HG03108 (cell line): ENCODE results near the gene SORCS2.

Experiments
- ATAC-seq: cut with Tn5 transposase; IDR thresholded peaks from one replicate; pipeline ENCODE4 v1.9.1; 2021; ENCODE audit warnings: moderate library complexity; ENCODE audit not compliant: unreplicated experiment

The SORCS2 gene

DNA sequence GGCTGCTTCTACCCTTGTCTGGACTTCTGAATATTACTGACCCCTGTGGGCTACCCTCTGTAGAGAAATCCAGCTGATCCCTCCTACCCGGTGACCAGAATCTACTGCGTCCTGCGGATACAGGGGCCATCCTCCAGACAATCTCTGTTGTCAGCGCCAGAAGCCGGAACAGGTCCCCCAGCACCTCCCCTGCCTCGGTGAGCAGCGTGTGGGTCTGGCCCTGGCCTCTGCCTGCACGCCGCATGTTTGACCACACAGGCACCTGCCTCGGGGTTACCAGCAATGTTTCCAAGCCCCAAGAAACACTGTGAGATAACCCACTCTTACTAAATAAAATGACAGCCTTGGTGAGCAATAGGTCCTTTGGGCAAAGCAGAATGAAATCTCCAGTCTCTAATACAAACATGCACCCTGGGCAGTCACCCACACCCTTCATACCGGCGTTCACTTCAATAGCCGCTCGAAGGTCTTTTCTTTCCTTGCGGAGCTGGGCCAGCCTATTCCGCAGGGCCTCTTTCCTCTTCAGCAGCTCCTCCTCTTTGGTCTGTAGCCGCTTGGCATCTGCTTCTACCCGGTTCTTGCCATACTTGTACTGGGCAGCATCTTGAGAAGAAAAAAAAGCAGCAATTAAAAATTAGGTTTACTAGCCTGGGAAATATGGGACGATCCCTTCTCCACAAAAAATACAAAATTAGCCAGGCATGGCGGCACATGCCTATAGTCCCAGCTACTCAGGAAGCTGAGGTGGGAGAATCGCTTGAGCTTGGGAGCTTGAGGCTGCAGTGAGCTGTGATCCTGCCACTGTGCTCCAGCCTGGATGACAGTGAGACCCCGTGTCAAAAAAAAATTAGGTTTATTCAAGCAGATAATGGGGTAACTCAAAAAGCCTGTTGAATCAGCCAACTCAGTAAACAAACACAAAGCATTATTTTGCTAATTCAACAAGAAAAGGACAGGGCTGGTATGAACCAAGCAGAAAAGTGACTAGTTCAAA is 582.3 kb downstream of the SORCS2 start:
- ATAC-seq, result no peak

DNA sequence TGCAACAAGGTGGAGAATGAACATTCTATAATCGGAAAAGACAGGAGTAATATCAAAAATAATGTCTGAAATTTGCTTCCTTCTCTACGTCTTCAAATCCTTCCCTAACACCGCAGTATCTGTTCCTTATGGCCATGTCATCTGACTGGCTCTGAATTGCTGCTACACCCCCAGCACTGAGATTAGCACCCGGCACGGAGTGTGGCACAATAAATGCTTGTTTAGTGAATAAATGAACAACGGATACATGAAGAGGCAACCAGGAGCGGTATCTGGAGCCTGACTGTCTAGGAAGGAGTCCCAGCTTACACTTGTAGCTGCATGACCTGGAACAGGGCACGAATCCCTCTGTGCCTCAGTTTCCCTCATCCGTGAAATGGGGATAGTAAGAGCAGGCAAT is 583.1 kb downstream of the SORCS2 start:
- ATAC-seq, result no peak

DNA sequence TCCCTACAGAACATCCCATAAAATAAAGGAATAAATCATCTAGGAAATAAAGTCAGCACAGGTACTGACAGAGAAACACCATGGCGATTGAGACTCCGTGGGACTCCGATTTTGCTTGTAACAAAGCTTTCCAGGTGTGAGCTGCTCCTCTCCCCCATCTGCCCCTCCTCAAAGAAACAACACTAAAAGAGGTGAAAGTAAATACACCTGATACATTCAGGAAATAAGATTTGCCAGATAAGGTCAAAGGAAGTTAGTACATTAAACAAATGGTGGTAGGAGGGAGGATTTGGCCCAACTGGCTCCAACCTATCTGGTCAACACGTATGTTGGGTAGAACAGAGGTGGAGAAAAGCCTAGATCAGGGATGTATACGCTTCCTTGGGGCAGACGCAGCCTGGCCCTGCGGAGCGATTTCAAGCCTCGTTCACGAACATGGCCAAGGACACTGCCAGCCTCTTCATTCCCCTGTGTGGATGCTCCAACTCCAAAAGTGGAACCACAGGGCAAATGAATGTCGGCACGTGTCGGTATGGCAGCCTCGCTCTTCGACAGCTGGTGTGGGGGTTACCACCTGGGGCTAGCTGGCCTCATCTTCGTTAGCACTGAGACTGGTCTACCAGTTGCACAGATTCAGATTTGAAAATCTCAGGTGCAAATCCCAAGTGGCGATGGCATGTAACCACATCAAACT is 584.8 kb downstream of the SORCS2 start:
- ATAC-seq, result no peak

DNA sequence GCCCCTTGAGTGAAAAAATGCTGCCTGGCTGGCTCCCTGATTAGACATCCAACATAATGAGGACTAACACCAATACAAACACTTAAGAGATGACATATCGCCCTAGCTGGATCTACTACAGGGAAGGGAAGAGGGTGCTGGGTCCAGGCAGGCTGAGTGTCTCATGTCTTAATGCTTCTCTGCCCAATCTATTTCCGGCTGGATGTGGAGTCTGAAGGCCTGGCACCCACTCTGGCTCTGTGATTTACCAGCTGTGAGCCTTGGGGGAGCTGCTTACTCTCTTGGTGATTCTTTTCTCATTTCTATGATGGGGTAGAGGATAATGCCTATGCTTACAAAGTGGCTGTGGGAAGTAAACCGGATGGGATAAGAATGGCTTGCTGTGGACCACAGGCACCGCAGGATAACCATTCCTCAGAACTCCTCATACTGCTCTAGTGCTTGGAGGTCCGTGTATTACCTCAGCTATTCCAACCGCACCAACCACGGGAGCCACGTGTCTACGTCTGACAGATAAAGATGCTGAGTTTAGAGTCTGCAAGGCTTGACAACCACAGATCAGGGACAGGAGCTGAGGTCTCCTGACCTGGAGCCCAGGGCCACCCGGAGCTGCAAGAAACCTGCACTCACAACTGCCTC is 585.7 kb downstream of the SORCS2 start:
- no peak for ATAC-seq

DNA sequence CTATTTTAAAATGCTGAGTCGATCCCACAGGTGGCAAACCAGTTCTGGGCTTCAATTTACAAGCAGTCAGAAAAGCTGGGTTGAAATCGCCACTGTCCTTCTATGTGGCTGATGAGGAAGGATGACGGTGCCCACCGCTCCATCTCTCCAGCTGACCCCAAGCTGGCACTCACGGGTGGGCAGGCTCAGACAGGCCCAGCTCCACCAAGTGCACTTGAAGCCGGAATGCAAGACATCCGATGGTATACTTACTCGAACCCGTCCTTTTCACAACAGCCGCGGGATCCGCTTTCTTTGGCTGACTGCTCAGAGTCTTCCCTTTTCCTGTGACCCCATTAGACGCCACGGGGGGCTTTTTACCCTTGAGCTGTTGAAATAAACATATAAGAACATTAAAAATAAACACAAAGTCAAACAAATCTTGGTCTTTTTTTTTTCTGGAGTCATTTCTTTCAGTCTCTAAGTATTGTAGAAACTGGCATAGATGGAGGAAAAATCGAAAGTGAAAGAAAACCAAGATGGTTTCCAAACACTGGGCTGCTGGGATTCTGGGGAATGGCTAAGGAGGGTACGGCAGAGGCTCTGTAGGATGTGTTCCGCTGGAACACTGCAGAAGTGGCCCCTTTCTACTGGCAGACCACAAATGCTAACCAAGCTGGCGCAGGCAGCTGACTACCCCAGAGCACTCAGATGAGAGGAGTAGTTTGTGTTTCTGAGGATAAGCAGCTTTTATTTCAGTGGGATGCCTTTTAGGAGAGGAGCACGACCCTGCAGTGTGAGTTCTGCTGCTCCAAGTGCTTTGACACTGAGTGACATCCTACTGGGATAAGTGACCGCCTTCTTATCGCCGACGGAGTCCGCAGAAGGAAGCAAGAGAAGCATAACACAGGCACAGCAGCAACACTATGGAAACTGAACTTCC is 586.4 kb downstream of the SORCS2 start:
- ATAC-seq, result no peak

DNA sequence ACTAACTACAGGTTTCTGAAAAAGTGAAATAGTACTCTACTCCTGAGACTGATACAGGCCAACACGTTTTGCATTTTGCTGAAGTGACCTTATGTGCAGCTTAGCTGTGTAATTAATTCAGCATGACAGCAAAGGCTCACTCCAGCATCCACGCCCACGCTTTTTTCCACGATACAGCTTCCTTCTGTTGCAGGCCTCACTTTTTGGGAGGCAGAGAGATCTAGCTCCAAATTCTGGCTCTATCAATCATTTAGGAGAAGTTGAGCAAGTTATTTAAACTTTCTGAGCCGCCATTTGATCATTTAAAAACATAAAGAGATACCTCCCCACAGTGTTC is 587.1 kb downstream of the SORCS2 start:
- ATAC-seq, result no peak

DNA sequence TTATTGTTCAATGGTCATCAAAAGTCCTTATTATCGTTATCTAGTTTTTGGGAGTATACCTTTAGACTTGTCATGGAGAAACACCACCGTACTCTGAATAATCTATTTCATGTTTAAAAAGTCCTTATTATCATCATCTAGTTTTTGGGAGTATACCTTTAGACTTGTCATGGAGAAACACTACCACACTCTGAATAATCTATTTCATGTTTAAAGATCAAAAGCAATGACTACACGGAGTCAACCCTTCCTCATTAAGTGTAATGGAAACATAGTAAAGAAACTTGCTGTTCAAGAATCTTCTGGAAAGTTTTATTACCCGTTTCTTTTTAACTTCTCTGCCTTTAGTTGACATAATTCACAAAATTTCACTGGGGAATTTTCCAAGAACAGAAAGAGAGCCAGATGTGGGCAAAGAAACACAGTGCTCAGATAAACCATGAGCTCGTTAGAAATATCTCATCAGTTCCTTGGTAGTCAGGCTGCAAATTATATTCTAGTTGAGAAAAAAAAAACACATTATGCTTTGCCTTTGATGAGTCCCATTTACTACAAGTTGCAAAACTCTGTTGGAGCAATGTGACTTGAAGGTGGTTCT is 588.5 kb downstream of the SORCS2 start:
- ATAC-seq, result no peak

DNA sequence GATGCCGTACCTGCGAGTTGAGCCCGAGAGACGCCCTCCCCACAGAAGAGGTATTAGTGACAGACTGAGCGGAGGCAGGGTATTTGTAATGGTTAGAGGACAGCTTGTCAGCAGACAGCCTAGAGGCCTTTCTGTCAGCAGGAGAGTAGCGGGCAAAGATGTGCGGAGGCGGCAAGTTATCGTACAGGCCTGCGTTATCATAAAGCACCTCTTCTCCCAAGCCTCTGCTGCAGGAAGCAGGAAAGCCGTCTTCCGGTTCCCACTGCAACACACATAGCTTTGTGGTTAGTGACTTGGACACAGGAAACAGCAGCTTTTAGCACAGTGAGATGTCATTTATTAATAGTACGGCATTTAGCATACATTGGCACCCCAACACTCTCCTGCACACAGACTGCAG is 589.0 kb downstream of the SORCS2 start:
- ATAC-seq, result no peak

DNA sequence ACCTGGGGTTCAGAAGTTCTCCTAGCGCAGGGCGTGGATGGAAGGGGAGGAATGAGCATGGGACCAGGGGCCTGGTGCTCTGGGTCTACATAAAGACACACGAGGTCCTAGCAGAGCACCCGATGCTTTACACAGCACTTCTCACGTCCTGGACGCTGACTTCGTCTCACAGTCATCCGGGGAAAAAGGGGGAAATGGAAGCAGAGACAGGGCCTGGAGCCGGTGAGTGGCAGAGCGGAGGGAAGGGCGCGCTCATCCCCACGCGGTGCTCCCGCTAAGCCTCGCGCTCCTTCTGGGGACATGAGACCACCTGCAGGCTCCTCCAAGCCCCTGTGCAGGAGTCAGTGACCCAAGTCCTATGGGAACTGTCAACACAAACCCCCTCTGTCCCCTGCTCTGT is 589.7 kb downstream of the SORCS2 start:
- no peak for ATAC-seq

DNA sequence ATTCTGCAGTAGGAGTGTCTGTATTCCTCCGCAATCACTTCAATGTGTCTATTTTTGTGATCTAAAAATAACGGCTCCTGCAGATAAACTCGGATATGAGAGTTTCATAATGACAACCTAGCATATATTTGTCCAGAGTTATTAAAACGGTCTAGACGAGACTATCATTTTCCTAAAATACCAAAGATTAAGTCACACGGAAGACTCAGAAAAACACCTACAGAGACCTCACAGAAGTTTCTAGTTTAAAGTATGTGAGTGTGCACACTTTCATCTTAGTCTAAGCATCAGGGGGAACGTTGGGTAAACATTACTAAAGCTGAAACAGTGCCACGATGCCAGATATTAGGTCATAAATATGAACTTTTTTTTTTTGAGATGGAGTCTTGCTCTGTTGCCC is 590.4 kb downstream of the SORCS2 start:
- ATAC-seq, result no peak

DNA sequence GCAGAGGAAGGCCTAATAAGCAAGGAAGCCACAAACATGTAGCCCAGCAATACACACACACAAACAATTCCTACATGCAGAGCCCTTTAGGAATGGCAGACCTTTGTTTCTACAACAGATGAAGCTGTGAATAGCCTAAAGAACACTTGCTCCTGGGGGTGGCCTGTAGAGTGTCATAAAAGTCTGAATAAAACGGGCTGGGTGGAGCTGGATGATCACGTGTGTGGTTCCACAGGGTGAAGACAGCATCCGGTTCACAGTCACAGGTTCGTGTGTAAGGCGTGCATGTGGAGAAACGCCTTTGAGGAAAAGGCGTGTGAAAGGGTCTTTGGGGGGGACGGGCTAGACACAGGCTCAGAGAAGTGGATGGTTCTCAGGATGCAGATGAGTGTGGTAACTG is 591.2 kb downstream of the SORCS2 start:
- ATAC-seq, result no peak

DNA sequence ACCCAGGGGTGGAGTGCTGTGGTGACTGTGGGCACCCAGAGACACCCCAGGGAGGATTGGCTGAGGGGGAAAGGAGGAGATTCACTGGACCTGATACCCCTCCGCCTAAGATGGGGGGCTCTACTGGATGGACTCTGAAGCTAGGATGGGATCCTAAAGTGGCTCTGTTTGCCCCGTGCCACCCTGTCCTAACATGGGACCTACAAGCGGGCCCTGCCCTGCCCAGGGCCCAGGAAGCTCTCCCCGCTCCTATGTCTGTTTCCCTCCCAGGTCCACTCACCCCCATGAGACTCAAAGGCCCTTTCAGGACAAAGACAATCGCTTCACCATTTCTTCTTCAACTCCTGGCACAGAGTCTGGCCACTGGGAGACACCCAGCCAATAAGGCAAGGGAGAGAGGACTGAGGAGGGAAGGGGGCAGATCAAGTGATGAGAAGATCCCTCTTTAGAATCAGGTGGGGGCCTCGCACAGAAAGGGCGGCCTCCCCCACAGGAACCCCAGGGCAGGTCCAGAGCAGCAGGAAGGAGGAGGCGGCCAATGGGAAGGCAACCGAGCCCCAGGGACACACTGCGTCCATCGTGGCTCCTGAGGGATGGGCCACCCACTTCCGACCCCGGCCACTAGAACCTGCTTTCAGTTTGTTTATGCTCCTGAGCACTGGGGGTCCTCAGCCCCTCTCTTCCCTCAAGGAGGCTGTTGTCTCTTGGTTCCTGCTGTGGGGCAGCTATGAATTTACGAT is 592.0 kb downstream of the SORCS2 start:
- ATAC-seq, result no peak

DNA sequence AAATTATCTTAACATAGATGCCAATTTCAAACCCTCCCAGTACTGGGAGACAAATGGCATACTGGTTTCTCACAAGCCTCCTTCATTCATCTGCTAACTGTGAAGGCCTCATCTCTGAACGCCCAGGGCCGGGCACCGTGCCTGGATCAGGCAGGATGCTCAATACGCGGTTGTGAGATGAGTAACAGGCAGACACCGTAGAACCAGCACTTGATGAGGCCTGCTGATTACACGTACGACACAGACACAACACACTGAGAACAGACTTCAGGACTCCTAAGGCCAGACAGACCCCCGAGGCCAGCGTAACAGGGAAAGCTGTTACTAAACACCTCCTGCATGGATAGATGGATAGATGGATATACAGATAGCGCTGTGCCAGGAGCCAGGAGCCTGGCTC is 592.7 kb downstream of the SORCS2 start:
- ATAC-seq, result no peak

DNA sequence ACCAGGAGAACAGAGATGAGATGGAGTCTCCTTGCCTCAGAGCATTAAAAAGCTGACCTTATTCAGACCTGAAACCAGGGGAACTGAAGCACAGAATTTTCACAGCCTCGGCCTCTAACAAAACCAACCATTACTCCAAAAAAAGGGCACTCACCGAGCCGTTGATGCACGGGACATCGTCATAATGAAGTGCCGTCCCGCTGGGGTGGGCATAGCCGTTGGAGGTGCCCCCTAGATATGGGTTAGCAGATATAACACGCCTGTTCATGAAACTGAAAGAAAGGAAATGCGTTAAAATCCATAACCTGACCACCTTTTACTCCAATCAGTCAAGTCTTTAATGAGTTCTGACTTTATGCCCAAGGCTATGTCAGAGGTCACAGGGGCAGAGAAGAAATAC is 593.7 kb downstream of the SORCS2 start:
- ATAC-seq, result no peak

DNA sequence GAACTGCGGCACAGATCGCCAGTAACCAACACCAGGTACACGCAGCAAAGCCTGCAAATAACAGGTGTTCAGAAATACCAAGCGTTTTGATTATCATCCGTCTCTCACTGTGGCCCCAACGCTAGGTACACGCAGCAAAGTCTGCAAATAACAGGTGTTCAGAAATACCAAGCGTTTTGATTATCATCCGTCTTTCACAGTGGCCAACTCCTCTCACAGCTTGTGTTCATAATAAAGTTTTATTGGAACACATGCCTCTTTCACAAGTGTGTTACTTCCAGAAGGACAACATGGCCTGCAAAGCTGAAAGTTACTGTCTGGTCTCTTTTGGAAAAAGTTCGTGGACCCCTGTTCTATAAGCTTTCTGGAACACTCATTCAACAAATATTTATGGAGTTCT is 594.2 kb downstream of the SORCS2 start:
- ATAC-seq, result no peak

DNA sequence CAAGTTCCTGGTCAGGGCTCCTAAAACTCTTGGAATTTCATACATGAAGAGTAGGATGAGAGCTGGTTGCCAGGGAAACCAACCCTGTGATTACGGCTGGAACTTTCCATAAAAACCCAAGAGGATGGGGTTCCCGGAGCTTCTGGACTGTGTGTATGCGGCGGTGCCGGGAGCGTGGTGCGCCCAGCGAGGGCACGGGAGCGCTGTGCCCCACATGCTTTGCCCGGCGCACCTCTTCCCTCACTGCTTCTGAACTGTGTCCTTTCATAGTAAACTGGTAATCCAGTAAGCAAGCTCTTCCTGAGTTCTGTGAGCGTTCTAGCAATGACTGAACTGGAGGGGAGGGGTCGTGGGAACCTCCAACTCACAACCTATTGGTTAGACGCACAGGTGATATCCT is 594.7 kb downstream of the SORCS2 start:
- ATAC-seq, result no peak

DNA sequence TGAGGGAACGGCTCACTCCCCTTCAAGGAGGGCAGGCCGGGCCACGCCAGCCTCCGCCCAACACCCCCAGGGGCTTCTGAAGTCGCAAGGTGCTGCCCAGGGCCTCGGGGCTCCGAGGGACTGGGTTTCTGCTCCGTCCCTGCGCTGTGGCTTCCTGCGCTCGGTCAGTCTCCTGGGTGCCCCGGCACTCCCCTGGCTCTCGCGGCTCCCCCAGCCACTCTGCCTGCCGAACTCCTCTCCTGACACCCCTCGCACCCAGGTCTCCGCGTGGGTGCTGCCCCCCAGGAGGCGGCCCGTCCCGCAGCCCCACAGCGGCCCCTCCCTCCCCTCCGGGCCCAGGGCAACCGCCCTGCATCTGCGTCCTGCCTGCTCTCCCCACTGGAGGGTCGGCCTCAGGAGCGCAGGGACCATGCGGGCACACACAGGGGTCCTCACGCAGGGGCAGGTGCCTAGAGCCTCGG is 595.4 kb downstream of the SORCS2 start:
- no peak for ATAC-seq

DNA sequence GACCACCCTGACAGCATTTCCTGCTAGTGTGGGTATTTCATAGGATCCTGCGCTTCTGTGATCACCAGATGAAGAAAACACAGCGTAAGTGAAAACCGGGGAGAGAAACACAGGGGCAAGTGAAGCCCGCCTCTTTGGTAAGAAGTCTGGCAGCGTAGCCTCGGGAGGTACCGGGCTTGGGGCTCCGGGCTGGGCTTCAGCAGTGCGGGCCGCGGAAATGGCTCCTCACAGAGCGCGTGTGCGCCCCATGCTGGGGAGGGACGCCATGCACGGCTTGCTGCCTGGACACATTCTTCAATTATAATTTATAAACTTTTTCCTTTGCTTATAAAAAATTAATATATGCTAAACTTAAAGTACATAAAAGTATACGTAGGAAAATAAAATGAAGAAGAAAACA is 595.9 kb downstream of the SORCS2 start:
- no peak for ATAC-seq

DNA sequence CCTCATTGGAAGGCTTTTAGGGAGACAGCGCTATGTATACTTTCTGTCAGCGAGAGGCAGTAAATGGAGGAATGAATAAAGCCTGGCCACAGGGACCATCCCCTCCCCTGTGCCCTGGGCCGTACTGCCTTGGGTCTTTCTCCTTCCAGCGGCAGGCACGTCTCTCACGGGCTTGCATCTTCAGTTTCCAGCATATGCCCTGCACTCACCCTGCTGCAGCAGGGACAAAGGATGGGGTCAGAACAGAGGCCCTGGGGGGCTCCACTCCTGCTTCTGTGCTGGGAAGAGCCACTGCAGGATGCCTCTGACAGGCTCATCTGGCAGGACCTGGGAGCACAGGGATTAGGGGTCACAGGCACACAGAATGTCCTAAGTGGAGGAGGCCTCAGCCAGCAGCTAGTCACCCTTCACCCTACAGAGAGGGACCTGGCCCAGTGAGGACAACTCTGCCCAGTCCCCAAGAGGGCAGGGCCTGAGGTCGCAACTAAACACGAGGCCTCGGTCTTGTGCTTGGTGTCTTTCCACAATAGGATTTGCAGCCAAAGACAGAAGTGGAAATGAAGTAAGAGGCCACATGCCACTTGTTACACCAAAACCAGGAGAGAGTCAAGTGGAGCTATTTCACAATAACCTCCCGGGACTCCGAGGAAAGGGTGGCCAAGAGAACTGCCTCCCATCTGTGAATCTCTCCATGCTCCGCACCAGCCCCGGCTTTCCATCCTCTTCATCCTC is 596.5 kb downstream of the SORCS2 start:
- no peak for ATAC-seq
